Glutamatergic neuron (in vitro differentiated cells): ENCODE results near the gene MS4A4E. TPM values are rescaled to one million over a fixed set of nuclear protein-coding genes. Genes with fewer than 3 reads are reported as not detected.

Source experiments
- DNase-seq: peaks from one replicate; pipeline ENCODE4 v3.0.0; 2022
- H3K27ac Mint-ChIP-seq: one replicate; pipeline ENCODE4 v1.8.0; 2020; ENCODE audit warnings: mild to moderate bottlenecking, mixed read lengths, inconsistent platforms; ENCODE audit not compliant: unreplicated experiment
- H3K27me3 Mint-ChIP-seq: one replicate; pipeline ENCODE4 v1.8.0; 2020; ENCODE audit warnings: mild to moderate bottlenecking, moderate library complexity, mixed read lengths, inconsistent platforms; ENCODE audit not compliant: unreplicated experiment
- H3K36me3 Mint-ChIP-seq: one replicate; pipeline ENCODE4 v1.8.0; 2020; ENCODE audit warnings: mild to moderate bottlenecking, mixed read lengths, inconsistent platforms; ENCODE audit not compliant: unreplicated experiment
- H3K4me1 Mint-ChIP-seq: one replicate; pipeline ENCODE4 v1.8.0; 2020; ENCODE audit warnings: mild to moderate bottlenecking, low read depth, mixed read lengths, inconsistent platforms; ENCODE audit not compliant: unreplicated experiment
- H3K4me3 Mint-ChIP-seq: one replicate; pipeline ENCODE4 v1.8.0; 2020; ENCODE audit warnings: mild to moderate bottlenecking, mixed read lengths, inconsistent platforms; ENCODE audit not compliant: unreplicated experiment
- H3K9me3 Mint-ChIP-seq: one replicate; pipeline ENCODE4 v1.8.0; 2020; ENCODE audit warnings: mild to moderate bottlenecking, moderate library complexity, mixed read lengths, inconsistent platforms; ENCODE audit not compliant: unreplicated experiment
- total RNA-seq: library from RNA; stranded (reverse); fragmentation: NEBNext Ultra II Directional; extraction: Animal tissue kit (Norgen Biotek cat#: 25700); gene quantifications from one replicate; pipeline ENCODE4 v1.2.1, GENCODE V29; 2021; ENCODE audit not compliant: unreplicated experiment
- TF ChIP-seq, protein P1 (sequence below): fragments of 200-600 bp; sonication (generic); IDR thresholded peaks from one replicate; pipeline ENCODE4 v1.5.0; 2021; ENCODE audit not compliant: partially characterized antibody, unreplicated experiment

The MS4A4E gene
- total RNA-seq, 1 donor from 2014 or later, result not detected

DNA sequence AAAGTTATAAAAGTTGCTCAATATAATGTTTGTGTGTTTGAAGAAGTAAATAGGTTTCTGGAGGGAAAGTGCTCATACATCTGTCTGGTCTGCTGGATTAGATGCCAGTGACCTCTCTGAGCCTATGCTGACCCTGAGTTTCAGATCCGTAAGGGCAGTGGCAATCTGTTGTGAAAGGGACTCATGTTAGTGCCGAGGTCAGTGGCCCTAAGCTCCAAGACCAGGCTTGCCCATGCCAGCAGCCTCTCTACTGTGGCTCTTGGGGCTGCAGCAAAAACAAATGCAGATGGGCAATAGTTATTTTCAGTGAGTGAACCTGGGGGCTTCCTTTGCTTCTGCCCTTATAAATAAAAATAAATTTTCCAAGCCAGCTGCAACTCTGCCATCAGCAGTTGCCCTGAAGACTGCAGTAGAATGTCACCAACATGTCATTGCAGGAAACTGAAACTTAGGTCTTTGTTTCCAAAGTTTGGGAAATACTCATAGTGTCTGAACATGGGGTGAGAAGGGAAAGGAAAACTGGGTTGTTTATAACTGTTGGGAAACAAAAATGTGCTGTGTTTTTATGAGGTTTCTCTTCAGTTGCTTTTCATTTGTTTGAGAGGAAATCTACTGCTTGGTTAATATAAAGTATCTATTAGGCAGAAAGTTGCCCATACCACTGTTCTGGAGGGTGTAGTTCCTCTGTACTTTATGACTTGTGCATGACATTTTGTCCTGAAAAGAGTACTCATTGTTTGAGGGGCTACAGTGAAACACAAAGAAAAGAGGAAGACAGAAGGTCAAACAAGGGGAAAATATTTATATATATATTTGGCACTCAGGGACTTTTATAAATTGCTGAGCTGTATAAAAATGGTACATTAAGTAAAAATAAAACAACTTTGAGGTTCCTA, 9.5 kb upstream of the MS4A4E start:
- no peaks in the 10 kb centered on the region for H3K27me3 Mint-ChIP-seq

GRCh38 chr11:60251485-60252212, 8.7 kb upstream of the MS4A4E start:
- peaks cover 2% of the 10 kb centered on the region for H3K9me3 Mint-ChIP-seq
- TF ChIP-seq, protein P1, sequence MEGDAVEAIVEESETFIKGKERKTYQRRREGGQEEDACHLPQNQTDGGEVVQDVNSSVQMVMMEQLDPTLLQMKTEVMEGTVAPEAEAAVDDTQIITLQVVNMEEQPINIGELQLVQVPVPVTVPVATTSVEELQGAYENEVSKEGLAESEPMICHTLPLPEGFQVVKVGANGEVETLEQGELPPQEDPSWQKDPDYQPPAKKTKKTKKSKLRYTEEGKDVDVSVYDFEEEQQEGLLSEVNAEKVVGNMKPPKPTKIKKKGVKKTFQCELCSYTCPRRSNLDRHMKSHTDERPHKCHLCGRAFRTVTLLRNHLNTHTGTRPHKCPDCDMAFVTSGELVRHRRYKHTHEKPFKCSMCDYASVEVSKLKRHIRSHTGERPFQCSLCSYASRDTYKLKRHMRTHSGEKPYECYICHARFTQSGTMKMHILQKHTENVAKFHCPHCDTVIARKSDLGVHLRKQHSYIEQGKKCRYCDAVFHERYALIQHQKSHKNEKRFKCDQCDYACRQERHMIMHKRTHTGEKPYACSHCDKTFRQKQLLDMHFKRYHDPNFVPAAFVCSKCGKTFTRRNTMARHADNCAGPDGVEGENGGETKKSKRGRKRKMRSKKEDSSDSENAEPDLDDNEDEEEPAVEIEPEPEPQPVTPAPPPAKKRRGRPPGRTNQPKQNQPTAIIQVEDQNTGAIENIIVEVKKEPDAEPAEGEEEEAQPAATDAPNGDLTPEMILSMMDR, result no peak
- no peaks in the 10 kb centered on the region for H3K36me3 Mint-ChIP-seq
- H3K4me1 Mint-ChIP-seq, result no peaks in the 10 kb centered on the region
- no peak for DNase-seq
- no peak overlapping the region for H3K4me3 Mint-ChIP-seq
- no peaks in the 10 kb centered on the region for H3K27me3 Mint-ChIP-seq
- H3K27ac Mint-ChIP-seq, result no peak overlapping the region

More for the DNA sequence above, 9.5 kb upstream of the MS4A4E start:
- Mint-ChIP-seq H3K36me3 (no peaks in the 10 kb centered on the region), H3K9me3 (peaks cover 2% of the 10 kb centered on the region), H3K4me1 (no peaks in the 10 kb centered on the region), H3K4me3 (no peak overlapping the region), H3K27ac (no peak overlapping the region)
- TF ChIP-seq, protein P1, result no peak
- no peak for DNase-seq

DNA sequence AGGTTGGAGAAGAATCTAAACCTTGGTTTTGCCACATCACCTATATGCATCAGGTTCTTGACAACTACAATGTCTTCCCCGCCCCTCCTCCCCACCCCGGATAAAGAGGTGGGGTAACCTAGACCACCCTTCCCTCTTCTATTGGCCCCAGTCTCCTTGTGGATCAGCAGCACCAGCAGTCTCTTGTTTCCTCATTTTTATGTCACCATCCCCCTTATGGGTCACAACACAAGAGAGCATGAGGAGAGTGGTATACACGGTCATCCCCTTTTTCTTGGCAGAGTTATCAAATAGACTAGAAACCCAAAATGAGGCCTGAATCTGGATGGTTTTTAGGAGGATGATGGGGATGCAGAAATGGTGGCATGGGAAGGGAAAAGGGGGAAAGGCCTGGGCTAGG, 1.2 kb downstream of the MS4A4E start:
- TF ChIP-seq, protein P1, result no peak
- H3K9me3 Mint-ChIP-seq, result no peaks in the 10 kb centered on the region
- no peak overlapping the region for H3K4me3 Mint-ChIP-seq
- H3K27me3 Mint-ChIP-seq, result no peaks in the 10 kb centered on the region
- no peaks in the 10 kb centered on the region for H3K4me1 Mint-ChIP-seq
- H3K27ac Mint-ChIP-seq, result no peak overlapping the region
- no peaks in the 10 kb centered on the region for H3K36me3 Mint-ChIP-seq
- DNase-seq, result no peak

- Mint-ChIP-seq H3K27me3 (no peaks in the 10 kb centered on the region), H3K9me3 (no peaks in the 10 kb centered on the region), H3K4me1 (no peaks in the 10 kb centered on the region), H3K36me3 (no peaks in the 10 kb centered on the region), H3K4me3 (no peak overlapping the region), H3K27ac (no peak overlapping the region)
- no peak for DNase-seq
- TF ChIP-seq, protein P1, result no peak
Measured at GRCh38 chr11:60240662-60241061, 2.3 kb downstream of the MS4A4E start.

- Mint-ChIP-seq H3K36me3 (no peaks in the 10 kb centered on the region), H3K9me3 (peaks cover 2% of the 10 kb centered on the region), H3K27ac (no peak overlapping the region), H3K27me3 (peaks cover 4% of the 10 kb centered on the region), H3K4me3 (no peak overlapping the region), H3K4me1 (no peaks in the 10 kb centered on the region)
- TF ChIP-seq, protein P1, result no peak
- DNase-seq, result no peak
Measured at GRCh38 chr11:60235321-60235720, 7.6 kb downstream of the MS4A4E start.
